NCI-H446 treated with DMSO at 0.1 percent for 48 hours (cell line): ENCODE results near the gene RNF215.

Experiments
- DNase-seq: peaks from one replicate; lab custom pipeline; 2025; lab: John Stamatoyannopoulos, UW

Gene RNF215

GRCh38 chr22:30386960-30387827, at the start of gene RNF215:
TSS of gene RNF215 (minus strand) at chr22:30387411. CDS start at chr22:30387313, 98 bp downstream.
- peak; percentile 27 for DNase-seq

DNA sequence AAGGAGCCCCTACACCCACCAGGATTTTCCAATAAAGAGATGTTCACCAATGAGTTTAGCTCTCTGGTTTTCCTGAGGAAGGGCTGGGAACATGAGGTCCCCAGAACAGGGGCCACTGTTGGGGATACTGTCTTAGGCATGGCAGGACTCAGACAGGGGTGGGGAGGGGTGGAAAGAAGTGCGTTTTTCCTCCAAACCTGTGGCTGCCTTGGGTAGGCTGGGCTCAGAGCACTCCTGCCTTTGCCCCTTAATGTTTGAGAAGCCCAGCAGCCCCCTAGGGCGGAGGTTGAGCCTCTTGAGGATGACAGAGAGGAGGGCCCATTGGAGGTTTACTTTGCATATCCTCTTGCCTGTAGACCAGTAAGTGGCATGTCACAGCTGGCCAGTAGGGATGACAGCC, 49.0 kb upstream of the RNF215 start:
- DNase-seq, result no peak

DNA sequence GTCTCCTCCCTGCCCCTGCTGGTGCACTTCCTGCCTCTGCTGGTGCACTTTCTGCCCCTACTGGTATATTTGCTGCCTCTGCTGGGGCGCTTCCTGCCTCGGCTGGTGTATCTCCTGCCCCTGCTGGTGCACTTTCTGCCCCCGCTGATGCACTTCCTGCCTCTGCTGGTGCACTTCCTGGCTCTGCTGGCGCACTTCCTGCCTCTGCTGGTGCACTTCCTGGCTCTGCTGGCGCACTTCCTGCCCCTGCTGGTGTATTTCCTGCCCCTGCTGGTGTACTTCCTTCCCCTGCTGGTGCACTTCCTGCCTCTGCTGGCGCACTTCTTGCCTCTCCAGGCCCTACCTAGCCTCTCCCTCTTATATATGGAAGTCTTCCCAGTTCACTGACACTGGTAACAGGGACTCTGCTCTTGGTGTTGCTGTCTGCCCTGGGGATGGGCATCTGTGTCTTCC, 48.5 kb upstream of the RNF215 start:
- DNase-seq, result no peak

- no peak for DNase-seq
Measured at GRCh38 chr22:30434843-30435242, 47.6 kb upstream of the RNF215 start.

GRCh38 chr22:30433773-30434172, 46.6 kb upstream of the RNF215 start:
- no peak for DNase-seq

- no peak for DNase-seq
Measured at GRCh38 chr22:30433227-30433626, 46.0 kb upstream of the RNF215 start.

GRCh38 chr22:30432520-30432919, 45.3 kb upstream of the RNF215 start:
- DNase-seq, result no peak

GRCh38 chr22:30432096-30432495, 44.9 kb upstream of the RNF215 start:
- DNase-seq, result no peak

GRCh38 chr22:30430933-30431332, 43.7 kb upstream of the RNF215 start:
- no peak for DNase-seq

GRCh38 chr22:30429887-30430286, 42.7 kb upstream of the RNF215 start:
- no peak for DNase-seq

DNA sequence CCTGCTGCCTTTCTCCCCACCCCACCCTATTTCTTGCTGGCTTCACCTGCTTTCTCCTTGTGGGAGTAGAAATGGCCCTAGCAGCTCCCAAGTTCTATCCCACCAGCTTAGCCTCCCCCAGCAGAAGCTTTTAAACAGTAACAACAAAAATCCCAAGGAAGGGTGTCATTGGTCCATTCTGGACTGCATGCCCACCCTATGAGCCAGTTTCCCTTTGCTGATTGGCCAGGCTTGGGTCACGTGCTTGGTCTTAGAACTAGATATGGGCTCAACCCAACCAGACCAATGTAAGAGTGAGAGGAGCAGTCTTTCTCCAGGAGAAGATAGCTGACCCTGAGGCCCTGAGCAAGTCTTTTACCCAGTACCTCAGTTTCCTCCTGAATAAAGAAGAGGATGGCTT, 40.7 kb upstream of the RNF215 start:
- no peak for DNase-seq

DNA sequence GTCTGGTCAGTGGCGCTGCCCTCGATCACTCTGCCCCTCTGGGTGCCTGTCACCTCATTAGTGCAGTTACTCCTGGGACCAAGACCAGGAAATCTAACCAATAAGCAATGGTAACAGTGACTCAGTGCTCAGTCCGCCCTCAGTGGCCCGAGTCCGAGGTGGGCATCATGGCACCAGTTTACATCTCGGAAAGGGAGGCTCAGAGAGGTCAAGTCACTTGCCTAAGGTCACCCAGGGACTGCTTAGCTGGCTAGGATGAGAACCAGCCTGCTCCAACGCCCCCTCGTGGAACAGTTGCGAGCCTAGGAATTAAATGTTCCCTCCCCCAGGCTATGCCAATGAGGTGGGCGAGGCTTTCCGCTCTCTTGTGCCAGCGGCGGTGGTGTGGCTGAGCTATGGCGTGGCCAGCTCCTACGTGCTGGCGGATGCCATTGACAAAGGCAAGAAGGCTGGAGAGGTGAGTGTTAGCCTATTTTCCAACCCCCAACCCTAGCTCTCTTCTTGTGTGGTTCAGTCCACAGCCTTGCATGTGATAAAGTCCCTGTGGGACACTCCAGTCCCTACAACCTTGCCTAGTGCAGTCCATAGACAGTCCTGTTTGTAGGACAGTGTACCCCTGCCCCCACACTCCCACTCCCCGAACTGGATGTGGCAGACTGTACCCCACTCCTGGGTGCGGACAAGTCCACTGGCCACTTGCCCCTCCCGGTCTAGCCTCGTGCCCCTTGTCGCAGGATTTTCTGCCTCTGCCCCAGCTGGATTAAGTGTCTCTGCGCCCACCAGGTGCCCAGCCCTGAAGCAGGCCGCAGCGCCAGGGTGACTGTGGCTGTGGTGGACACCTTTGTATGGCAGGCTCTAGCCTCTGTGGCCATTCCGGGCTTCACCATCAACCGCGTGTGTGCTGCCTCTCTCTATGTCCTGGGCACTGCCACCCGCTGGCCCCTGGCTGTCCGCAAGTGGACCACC, 39.5 kb upstream of the RNF215 start:
- peak; percentile 20 for DNase-seq

DNA sequence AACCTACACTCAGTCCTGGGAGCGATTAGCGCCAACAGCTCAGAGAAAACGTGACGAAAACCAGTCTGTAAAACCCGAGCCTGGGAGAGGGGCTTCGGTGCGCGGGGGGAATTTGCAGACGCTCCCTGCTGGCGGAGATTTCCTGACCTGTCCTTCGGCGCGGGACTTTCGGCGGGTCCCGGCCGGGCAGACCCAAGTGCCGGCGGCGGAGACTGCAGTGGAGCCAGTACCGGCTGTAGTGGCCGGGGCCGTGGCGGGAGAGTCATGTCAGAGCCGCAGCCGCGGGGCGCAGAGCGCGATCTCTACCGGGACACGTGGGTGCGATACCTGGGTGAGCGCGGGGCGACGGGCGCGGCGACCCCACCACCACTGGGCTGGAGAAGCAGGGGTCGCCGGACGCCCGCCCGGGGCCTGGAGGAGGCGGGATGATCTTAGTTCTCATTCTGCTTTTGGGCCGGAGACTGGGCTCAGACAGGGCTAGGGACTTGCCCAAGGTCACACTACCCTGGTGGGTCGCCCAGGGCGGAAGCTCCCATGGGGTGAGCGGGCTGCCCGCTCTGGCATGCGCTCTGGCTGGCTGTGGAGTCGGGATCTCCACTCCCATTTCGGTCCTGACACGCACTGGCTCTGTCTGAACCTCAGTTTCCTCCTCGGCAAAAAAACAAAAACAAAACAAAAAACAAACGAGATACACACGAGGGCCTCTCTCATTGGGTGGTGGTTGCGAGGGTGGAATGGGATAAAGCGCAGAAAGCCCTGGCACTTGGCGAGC, 38.6 kb upstream of the RNF215 start, which contains the start of gene MTFP1:
Gene MTFP1, plus strand, starts transcription at position 153 of the 772 bp plus-strand sequence. Its CDS starts 112 bp downstream, at position 265.
- peak; percentile 77 for DNase-seq

GRCh38 chr22:30425327-30425615, 38.1 kb upstream of the RNF215 start:
- no peak for DNase-seq

- no peak for DNase-seq
Measured at GRCh38 chr22:30424534-30425326, 37.5 kb upstream of the RNF215 start.

- DNase-seq, result peak; percentile 100
Measured at GRCh38 chr22:30423959-30424533, 36.8 kb upstream of the RNF215 start.

DNA sequence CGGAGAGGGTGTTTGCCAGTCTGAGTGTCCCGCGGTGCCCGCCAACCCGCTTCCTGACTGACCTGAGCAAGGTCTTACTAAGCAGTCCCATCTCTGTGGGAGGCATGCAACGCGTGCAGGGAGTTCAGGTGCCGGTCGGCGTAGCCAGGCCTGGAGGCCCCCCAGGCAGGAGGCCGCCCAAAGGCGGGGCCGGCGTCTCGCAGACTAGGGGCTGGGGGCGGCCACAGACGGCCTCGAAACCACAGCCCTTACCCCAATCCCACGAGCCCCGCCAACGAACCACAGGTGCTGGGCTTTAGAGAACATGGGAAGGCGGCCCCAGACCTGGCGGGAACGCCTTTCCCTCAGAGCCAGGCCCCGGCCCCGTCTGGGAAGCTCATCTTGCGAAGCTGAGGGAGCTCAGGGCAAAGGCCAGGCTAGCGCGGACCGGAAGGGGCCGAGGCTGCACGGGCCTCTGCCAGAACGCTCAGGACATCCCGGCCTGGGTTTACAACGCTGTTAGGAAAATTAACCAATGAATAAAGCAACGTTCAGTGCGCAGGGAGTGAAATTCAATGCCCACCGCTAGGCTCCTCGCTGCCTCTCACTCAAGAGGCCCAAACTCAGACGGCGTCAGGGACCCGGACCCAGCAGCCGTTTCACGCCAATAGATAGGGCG, 36.2 kb upstream of the RNF215 start:
- no peak for DNase-seq

DNA sequence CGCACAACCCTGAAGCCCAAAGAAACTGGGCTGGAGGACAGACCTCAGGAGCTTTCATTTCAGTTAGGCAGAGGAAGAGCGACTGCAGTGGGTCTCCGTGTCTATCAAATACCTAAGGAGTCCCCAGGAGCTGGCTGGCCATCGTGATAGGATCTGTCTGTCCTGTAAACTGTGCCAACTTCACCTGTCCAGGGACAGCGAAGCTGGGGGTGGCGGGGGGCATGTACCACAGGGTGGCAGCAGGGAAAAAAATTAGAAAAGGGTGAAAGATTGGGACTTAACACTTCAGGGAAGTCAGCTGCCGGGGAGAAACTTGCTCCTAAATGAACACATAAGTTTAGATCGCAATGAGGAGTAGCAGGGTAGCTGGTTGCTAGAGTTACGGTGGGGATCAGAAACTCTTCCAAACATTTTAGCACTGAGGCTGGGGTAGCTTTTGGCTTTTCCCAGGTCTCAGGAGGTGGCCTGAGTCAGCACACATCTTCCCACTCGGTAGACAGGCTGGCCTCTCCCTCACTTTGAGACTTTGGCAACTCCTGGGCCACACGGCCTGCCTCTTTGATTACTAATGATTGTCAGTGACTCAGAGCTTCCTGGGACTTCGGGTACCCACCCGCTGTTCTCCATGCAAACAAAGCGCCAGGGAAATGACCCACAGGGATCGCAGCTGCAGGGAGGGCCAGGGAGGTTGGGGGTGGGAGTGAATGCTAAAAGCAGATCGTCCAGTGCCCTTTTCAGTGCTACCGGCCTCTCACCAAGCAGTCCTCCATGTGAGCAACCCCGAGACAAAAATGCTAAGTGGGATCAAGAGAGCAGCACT, 35.5 kb upstream of the RNF215 start:
- peak; percentile 56 for DNase-seq
